ENCODE measurements around the gene GPS1.

- TF ChIP-seq, protein P1, sequence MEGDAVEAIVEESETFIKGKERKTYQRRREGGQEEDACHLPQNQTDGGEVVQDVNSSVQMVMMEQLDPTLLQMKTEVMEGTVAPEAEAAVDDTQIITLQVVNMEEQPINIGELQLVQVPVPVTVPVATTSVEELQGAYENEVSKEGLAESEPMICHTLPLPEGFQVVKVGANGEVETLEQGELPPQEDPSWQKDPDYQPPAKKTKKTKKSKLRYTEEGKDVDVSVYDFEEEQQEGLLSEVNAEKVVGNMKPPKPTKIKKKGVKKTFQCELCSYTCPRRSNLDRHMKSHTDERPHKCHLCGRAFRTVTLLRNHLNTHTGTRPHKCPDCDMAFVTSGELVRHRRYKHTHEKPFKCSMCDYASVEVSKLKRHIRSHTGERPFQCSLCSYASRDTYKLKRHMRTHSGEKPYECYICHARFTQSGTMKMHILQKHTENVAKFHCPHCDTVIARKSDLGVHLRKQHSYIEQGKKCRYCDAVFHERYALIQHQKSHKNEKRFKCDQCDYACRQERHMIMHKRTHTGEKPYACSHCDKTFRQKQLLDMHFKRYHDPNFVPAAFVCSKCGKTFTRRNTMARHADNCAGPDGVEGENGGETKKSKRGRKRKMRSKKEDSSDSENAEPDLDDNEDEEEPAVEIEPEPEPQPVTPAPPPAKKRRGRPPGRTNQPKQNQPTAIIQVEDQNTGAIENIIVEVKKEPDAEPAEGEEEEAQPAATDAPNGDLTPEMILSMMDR (IDR thresholded peaks at IDR 0.05; ENCODE audit: low read depth, low read length): no peak
- TF ChIP-seq POLR2A (IDR thresholded peaks at IDR 0.05; ENCODE audit: extremely low read depth, insufficient read length): no peak
Observed at GRCh38 chr17:82076018-82076784, 24.5 kb downstream of the GPS1 start.
